ENCODE measurements around the gene CCL28.

Gene CCL28

GRCh38 chr5:43353668-43354067 lies 58.5 kb downstream of the CCL28 start:
- no peak for TF ChIP-seq CTCF (conservative IDR thresholded peaks at IDR 0.05; ENCODE audit: low read length)
- DNase-seq (ENCODE audit: low read depth) = no peak

GRCh38 chr5:43352915-43353314 lies 59.3 kb downstream of the CCL28 start:
- no peak overlapping the region for H3K4me3 ChIP-seq (ENCODE audit: low read length)
- no peak for TF ChIP-seq CTCF (conservative IDR thresholded peaks at IDR 0.05; ENCODE audit: low read length)
- DNase-seq (ENCODE audit: low read depth) = no peak

More at GRCh38 chr5:43353668-43354067, 58.5 kb downstream of the CCL28 start:
- H3K4me3 ChIP-seq (ENCODE audit: low read length) = no peak overlapping the region

GRCh38 chr5:43352131-43352530 lies 60.1 kb downstream of the CCL28 start:
- H3K4me3 ChIP-seq (ENCODE audit: low read length) = no peak overlapping the region
- no peak for DNase-seq (ENCODE audit: low read depth)
- TF ChIP-seq CTCF (conservative IDR thresholded peaks at IDR 0.05; ENCODE audit: low read length) = no peak

- no peak overlapping the region for H3K4me3 ChIP-seq (ENCODE audit: low read length)
- TF ChIP-seq CTCF (conservative IDR thresholded peaks at IDR 0.05; ENCODE audit: low read length) = no peak
- DNase-seq (ENCODE audit: low read depth) = no peak
Measured at GRCh38 chr5:43348861-43349363, 63.3 kb downstream of the CCL28 start.

- DNase-seq (ENCODE audit: low read depth) = no peak
- no peak for TF ChIP-seq CTCF (conservative IDR thresholded peaks at IDR 0.05; ENCODE audit: low read length)
- H3K4me3 ChIP-seq (ENCODE audit: low read length) = no peak overlapping the region
Measured at GRCh38 chr5:43348207-43348606, 64.0 kb downstream of the CCL28 start.

- no peak for DNase-seq (ENCODE audit: low read depth)
- TF ChIP-seq CTCF (conservative IDR thresholded peaks at IDR 0.05; ENCODE audit: low read length) = no peak
- no peak overlapping the region for H3K4me3 ChIP-seq (ENCODE audit: low read length)
Measured at GRCh38 chr5:43338862-43339261, 73.3 kb downstream of the CCL28 start.

GRCh38 chr5:43336159-43336558 lies 76.0 kb downstream of the CCL28 start:
- DNase-seq (ENCODE audit: low read depth) = no peak
- H3K4me3 ChIP-seq (ENCODE audit: low read length) = no peak overlapping the region
- TF ChIP-seq CTCF (conservative IDR thresholded peaks at IDR 0.05; ENCODE audit: low read length) = no peak
